SK-N-SH (cell line): ENCODE results near the gene RAPSN. TPM values are rescaled to one million over a fixed set of nuclear protein-coding genes. Genes with fewer than 3 reads are reported as not detected.
A peak's percentile ranks its signal among the peaks of the same experiment; 100 is the strongest.

ENCODE experiments used
- CTCF ChIA-PET: fragments of 300-600, 350-600 bp; formaldehyde crosslinking; extraction: SDS; loops from one replicate; lab custom pipeline; 2021; lab: Yijun Ruan, JAX
- POLR2A ChIA-PET: fragments of 350-600 bp; sonication (Branson Sonifier 250); formaldehyde crosslinking; extraction: SDS; loops from one replicate; lab custom pipeline; 2020; ENCODE audit warnings: antibody characterized with exemption, inconsistent platforms; lab: Yijun Ruan, JAX
- DNase-seq: peaks from one replicate; pipeline ENCODE4 v3.0.0; 2012
- H2AFZ ChIP-seq: fragments of 200-600 bp; sonication (generic); 2 replicates; pipeline ENCODE4 v1.8.1; 2016; ENCODE audit warnings: antibody characterized with exemption, mild to moderate bottlenecking, low read depth
- H3F3A ChIP-seq: fragments of 200-600 bp; sonication (generic); replicated peaks from 2 replicates; pipeline ENCODE3; 2016; ENCODE audit warnings: antibody characterized with exemption, mild to moderate bottlenecking; ENCODE audit not compliant: insufficient read depth
- H3K27ac ChIP-seq, 2 experiments: fragments of 200-500 bp in 1 of 2; fragments of 200-600 bp in 1 of 2; sonication (Bioruptor generic) in 1 of 2; sonication (generic), shearing (Covaris generic) in 1 of 2; 2 replicates each; pipeline versions ENCODE4 v1.5.1 to v1.6.1; 2014 to 2016; ENCODE audit warnings: low read depth in 2 of 2, inconsistent platforms in 1 of 2, low read length in 1 of 2, mild to moderate bottlenecking in 1 of 2, mixed read lengths in 1 of 2
- H3K27me3 ChIP-seq: fragments of 200-600 bp; sonication (generic), shearing (Covaris generic); 2 replicates; pipeline ENCODE4 v1.6.1; 2016; ENCODE audit warnings: mixed run types; ENCODE audit not compliant: insufficient read depth
- H3K36me3 ChIP-seq, 2 experiments: fragments of 200-500 bp in 1 of 2; fragments of 200-600 bp in 1 of 2; sonication (Bioruptor generic) in 1 of 2; sonication (generic) in 1 of 2; replicated peaks in 1 of 2; 2 replicates each; pipeline versions ENCODE3 to v1.5.1; 2014 to 2016; ENCODE audit warnings: low read length in 1 of 2, mild to moderate bottlenecking in 1 of 2; ENCODE audit not compliant: insufficient read depth in 2 of 2, control insufficient read depth in 1 of 2
- H3K4me1 ChIP-seq, 2 experiments: fragments of 200-500 bp in 1 of 2; fragments of 200-600 bp in 1 of 2; sonication (Bioruptor generic) in 1 of 2; sonication (generic), shearing (Covaris generic) in 1 of 2; 2 replicates each; pipeline versions ENCODE4 v1.5.1 to v1.6.1; 2014 to 2016; ENCODE audit warnings: low read depth in 1 of 2, low read length in 1 of 2, mixed run types in 1 of 2; ENCODE audit not compliant: insufficient read depth in 2 of 2, control insufficient read depth in 1 of 2
- H3K4me2 ChIP-seq: fragments of 200-600 bp; sonication (generic), shearing (Covaris generic); 2 replicates; pipeline ENCODE4 v1.6.1; 2017; ENCODE audit warnings: mixed run types
- H3K4me3 ChIP-seq, 2 experiments: fragments of 200-500 bp in 1 of 2; fragments of 200-600 bp in 1 of 2; sonication (Bioruptor generic) in 1 of 2; sonication (generic), shearing (Covaris generic) in 1 of 2; 2 replicates each; pipeline versions ENCODE4 v1.5.1 to v1.8.1; 2014 to 2016; ENCODE audit warnings: low read depth in 2 of 2, inconsistent platforms in 1 of 2, low read length in 1 of 2, mild to moderate bottlenecking in 1 of 2, mixed read lengths in 1 of 2, moderate library complexity in 1 of 2
- H3K79me2 ChIP-seq: fragments of 200-600 bp; sonication (generic); 2 replicates; pipeline ENCODE4 v1.8.1; 2017; ENCODE audit warnings: mild to moderate bottlenecking; ENCODE audit not compliant: insufficient read depth
- H3K9ac ChIP-seq: fragments of 200-600 bp; sonication (generic); 2 replicates; pipeline ENCODE4 v1.6.1; 2017; ENCODE audit warnings: mixed run types
- H3K9me2 ChIP-seq: fragments of 200-600 bp; sonication (generic); 2 replicates; pipeline ENCODE4 v1.6.1; 2017; ENCODE audit warnings: mixed run types
- H3K9me3 ChIP-seq: fragments of 200-600 bp; sonication (generic); 2 replicates; pipeline ENCODE4 v1.6.1; 2017; ENCODE audit warnings: mixed run types, mild to moderate bottlenecking, moderate library complexity
- H4K20me1 ChIP-seq: fragments of 200-600 bp; sonication (generic); 2 replicates; pipeline ENCODE4 v1.6.1; 2017; ENCODE audit warnings: mild to moderate bottlenecking, mixed run types; ENCODE audit not compliant: insufficient read depth
- ELF1 ChIP-seq: IDR thresholded peaks from 2 replicates; pipeline ENCODE4 v1.4.0; 2012
- FOSL2 ChIP-seq: IDR thresholded peaks from 2 replicates; pipeline ENCODE4 v1.4.0; 2012; ENCODE audit warnings: low read depth, mild to moderate bottlenecking, moderate library complexity, borderline replicate concordance
- FOXJ3 ChIP-seq: sonication (generic); formaldehyde crosslinking; IDR thresholded peaks from 2 replicates; pipeline ENCODE4 v1.5.1; 2020; ENCODE audit warnings: mild to moderate bottlenecking, missing genetic modification reagents
- GABPA ChIP-seq: IDR thresholded peaks from 2 replicates; pipeline ENCODE4 v1.4.0; 2012; ENCODE audit warnings: low read depth, mild to moderate bottlenecking
- GATA2 ChIP-seq: sonication (generic); formaldehyde crosslinking; IDR thresholded peaks from 2 replicates; pipeline ENCODE4 v1.5.0; 2020; ENCODE audit warnings: mild to moderate bottlenecking, missing genetic modification reagents
- JUND ChIP-seq: IDR thresholded peaks from 2 replicates; pipeline ENCODE4 v1.4.0; 2012
- MAX ChIP-seq: IDR thresholded peaks from 2 replicates; pipeline ENCODE4 v1.4.0; 2012; ENCODE audit warnings: low read depth
- MEF2A ChIP-seq: IDR thresholded peaks from 2 replicates; pipeline ENCODE4 v1.4.0; 2012; ENCODE audit warnings: low read depth, borderline replicate concordance
- NRF1 ChIP-seq: IDR thresholded peaks from 2 replicates; pipeline ENCODE4 v1.6.1; 2012; ENCODE audit warnings: low read depth, mild to moderate bottlenecking, low read length
- POLR2AphosphoS5 ChIP-seq: IDR thresholded peaks from 2 replicates; pipeline ENCODE4 v1.6.1; 2012; ENCODE audit warnings: low read depth, low read length
- RCOR1 ChIP-seq: fragments of 150-350 bp; IDR thresholded peaks from 2 replicates; pipeline ENCODE4 v1.6.1; 2017; ENCODE audit warnings: antibody characterized with exemption, low read length
- RFX5 ChIP-seq: IDR thresholded peaks from 2 replicates; pipeline ENCODE4 v1.6.1; 2012; ENCODE audit warnings: mild to moderate bottlenecking, improper control_type of control experiment, low read length
- RXRA ChIP-seq: IDR thresholded peaks from 2 replicates; pipeline ENCODE4 v1.4.0; 2012; ENCODE audit warnings: low read depth, mild to moderate bottlenecking, borderline replicate concordance
- SIN3A ChIP-seq: IDR thresholded peaks from 2 replicates; pipeline ENCODE4 v1.6.1; 2012; ENCODE audit warnings: low read depth, mild to moderate bottlenecking, low read length, moderate library complexity, borderline replicate concordance
- TAF1 ChIP-seq: IDR thresholded peaks from 2 replicates; pipeline ENCODE4 v1.6.1; 2012; ENCODE audit warnings: low read depth, mild to moderate bottlenecking, low read length, moderate library complexity, borderline replicate concordance
- TCF12 ChIP-seq: IDR thresholded peaks from 2 replicates; pipeline ENCODE4 v1.4.0; 2012
- USF2 ChIP-seq: fragments of 150-350 bp; IDR thresholded peaks from 2 replicates; pipeline ENCODE4 v1.6.1; 2017; ENCODE audit warnings: antibody characterized with exemption, low read length, low read depth, borderline replicate concordance
- ZBTB33 ChIP-seq: IDR thresholded peaks from 2 replicates; pipeline ENCODE4 v1.4.0; 2012; ENCODE audit warnings: low read depth, borderline replicate concordance
- WGBS: methylation state at CpG from one replicate; pipeline ENCODE4 v1.1.6; 2017; ENCODE audit warnings: low lambda C conversion rate; 5-methylcytosine and 5-hydroxymethylcytosine counted together
- polyA plus RNA-seq, 3 experiments: library from polyadenylated mRNA; depleted of rRNA; stranded (reverse); fragments of >200 nt; gene quantifications; 2 replicates each; pipeline ENCODE4 v1.2.3, GENCODE V29; 2012

Gene RAPSN
- polyA plus RNA-seq, 1 of the 3 experiments (the other 2 are of a cell fraction) = 0.07 TPM

GRCh38 chr11:47413908-47414684, 34.8 kb downstream of the RAPSN start:
- POLR2A ChIA-PET = no interaction called here
- H3K4me1 ChIP-seq = peaks cover 29 to 31% of the 10 kb centered on the region in 2 experiments; a peak in 3 of 4 replicates
- 0 out of 2 replicates have a peak, but pooled peaks cover 3% of the 10 kb centered on the region for H4K20me1 ChIP-seq
- H2AFZ ChIP-seq = no peak overlapping the region
- no peak overlapping the region for H3K9ac ChIP-seq
- 60% methylated on average over 12 of the region's 16 CpGs for WGBS
- TF ChIP-seq MAX (peak; percentile 49; the same call in 1 of the 2 replicates), RCOR1 (no peak), RFX5 (no peak), FOSL2 (peak; percentile 19; the same call in 1 of the 2 replicates)
- H3K27ac ChIP-seq = peak overlapping the region in 1 of 2 experiments; percentile 38; a peak in 2 of 4 replicates
- H3K4me3 ChIP-seq = no peak overlapping the region
- no peak for DNase-seq
- H3F3A ChIP-seq = peaks cover 40% of the 10 kb centered on the region
- no peaks in the 10 kb centered on the region for H3K9me3 ChIP-seq
- H3K9me2 ChIP-seq = no peaks in the 10 kb centered on the region
- CTCF ChIA-PET = no interaction called here
- peaks cover 36% of the 10 kb centered on the region for H3K79me2 ChIP-seq
- H3K4me2 ChIP-seq = no peak overlapping the region
- H3K27me3 ChIP-seq = no peaks in the 10 kb centered on the region
- H3K36me3 ChIP-seq = peaks cover 52 to 56% of the 10 kb centered on the region in 2 experiments

- no peak overlapping the region for H3K4me2 ChIP-seq
- POLR2A ChIA-PET = no interaction called here
- H3K27ac ChIP-seq = peak overlapping the region in 1 of 2 experiments; percentile 38; a peak in 1 of 4 replicates
- peaks cover 47 to 48% of the 10 kb centered on the region in 2 experiments for H3K36me3 ChIP-seq
- TF ChIP-seq MEF2A (no peak), JUND (no peak), GABPA (no peak), SIN3A (no peak), TAF1 (no peak), RXRA (no peak), TCF12 (no peak), GATA2 (CRISPR knock-in tag) (no peak), USF2 (no peak), RCOR1 (no peak), FOXJ3 (no peak), ZBTB33 (no peak), ELF1 (no peak), NRF1 (no peak), FOSL2 (no peak), POLR2AphosphoS5 (no peak), RFX5 (no peak)
- H3K9me3 ChIP-seq = no peaks in the 10 kb centered on the region
- H3K4me1 ChIP-seq = peaks cover 29 to 33% of the 10 kb centered on the region in 2 experiments; a peak in 3 of 4 replicates
- H2AFZ ChIP-seq = no peak overlapping the region
- H3K9me2 ChIP-seq = no peaks in the 10 kb centered on the region
- no peak for DNase-seq
- no peak overlapping the region for H3K9ac ChIP-seq
- CTCF ChIA-PET = interaction anchor here (2.0 to 20.7 kb wide), 2 partner anchors 11 to 42 kb away, joined by 15 to 239 read pairs; no protein-coding TSS in a partner anchor
- H4K20me1 ChIP-seq = 0 out of 2 replicates have a peak, but pooled peaks cover 3% of the 10 kb centered on the region
- 88% methylated on average over 12 of the region's 13 CpGs for WGBS
- H3K27me3 ChIP-seq = no peaks in the 10 kb centered on the region
- H3K79me2 ChIP-seq = peaks cover 42% of the 10 kb centered on the region
- H3K4me3 ChIP-seq = no peak overlapping the region
- peaks cover 33% of the 10 kb centered on the region for H3F3A ChIP-seq
Observed at GRCh38 chr11:47413351-47413750, 35.6 kb downstream of the RAPSN start.
